Ovary (tissue), 3 donors: ENCODE data around the gene MICA.

Experiments
- POLR2A ChIP-seq: fragments of 450-650 bp; IDR thresholded peaks from one replicate; pipeline ENCODE4 v1.6.1; 2017; ENCODE audit warnings: antibody characterized with exemption, mild to moderate bottlenecking, moderate library complexity
- TF ChIP-seq, protein P1 (sequence below), 3 donors: fragments of 450-650 bp in 2 of 3; fragments of 200-600 bp in 1 of 3; IDR thresholded peaks; one replicate each; pipeline versions ENCODE4 v1.5.1 to v1.8.0; 2016 to 2022; ENCODE audit warnings: antibody characterized with exemption in 3 of 3, mild to moderate bottlenecking in 1 of 3
- donor health status: DM: no; HTN: no; CAD: no.

DNA sequence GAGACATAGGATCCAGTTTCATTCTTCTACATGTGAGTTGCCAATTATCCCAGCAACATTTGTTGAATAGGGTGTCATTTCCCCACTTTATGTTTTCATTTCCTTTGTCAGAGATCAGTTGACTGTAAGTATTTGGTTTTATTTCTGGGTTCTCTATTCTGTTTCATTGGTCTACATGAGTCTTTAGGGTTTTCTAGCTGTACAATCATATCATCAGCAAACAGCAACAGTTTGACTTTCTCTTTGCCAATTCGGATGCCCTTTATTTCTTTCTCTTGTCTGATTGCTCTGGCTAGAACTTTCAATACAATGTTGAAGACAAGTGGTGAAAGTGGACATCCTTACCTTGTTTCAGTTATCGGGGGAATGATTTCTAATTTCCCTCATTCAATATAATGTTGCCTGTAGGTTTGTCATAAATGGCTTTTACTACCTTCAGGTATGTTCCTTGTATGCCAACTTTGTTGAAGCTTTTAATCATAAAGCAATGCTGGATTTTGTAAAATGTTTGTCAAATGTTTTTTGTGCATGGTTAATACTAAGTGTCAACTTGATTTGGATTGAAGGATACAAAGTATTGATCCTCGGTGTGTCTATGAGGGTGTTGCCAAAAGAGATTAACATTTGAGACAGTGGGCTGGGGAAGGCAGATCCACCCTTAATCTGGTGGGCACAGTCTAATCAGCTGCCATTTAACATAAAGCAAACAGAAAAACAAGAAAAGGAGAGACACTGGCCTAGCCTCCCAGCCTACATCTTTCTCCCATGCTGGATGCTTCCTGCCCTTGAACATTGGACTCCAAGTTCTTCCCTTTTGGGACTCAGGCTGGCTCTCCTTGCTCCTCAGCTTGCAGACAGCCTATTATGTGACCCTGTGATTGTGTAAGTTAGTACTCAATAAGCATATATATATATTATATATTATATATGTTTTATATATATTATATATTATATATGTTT is 23.3 kb downstream of the MICA start:
- TF ChIP-seq, protein P1, sequence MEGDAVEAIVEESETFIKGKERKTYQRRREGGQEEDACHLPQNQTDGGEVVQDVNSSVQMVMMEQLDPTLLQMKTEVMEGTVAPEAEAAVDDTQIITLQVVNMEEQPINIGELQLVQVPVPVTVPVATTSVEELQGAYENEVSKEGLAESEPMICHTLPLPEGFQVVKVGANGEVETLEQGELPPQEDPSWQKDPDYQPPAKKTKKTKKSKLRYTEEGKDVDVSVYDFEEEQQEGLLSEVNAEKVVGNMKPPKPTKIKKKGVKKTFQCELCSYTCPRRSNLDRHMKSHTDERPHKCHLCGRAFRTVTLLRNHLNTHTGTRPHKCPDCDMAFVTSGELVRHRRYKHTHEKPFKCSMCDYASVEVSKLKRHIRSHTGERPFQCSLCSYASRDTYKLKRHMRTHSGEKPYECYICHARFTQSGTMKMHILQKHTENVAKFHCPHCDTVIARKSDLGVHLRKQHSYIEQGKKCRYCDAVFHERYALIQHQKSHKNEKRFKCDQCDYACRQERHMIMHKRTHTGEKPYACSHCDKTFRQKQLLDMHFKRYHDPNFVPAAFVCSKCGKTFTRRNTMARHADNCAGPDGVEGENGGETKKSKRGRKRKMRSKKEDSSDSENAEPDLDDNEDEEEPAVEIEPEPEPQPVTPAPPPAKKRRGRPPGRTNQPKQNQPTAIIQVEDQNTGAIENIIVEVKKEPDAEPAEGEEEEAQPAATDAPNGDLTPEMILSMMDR (IDR thresholded peaks at IDR 0.05): no peak
- no peak for TF ChIP-seq POLR2A
